Osteocyte (in vitro differentiated cells): ENCODE data around the gene PIK3AP1. TPM values are rescaled to one million over a fixed set of nuclear protein-coding genes. Genes with fewer than 3 reads are reported as not detected.

Source experiments
- DNase-seq: peaks from one replicate; pipeline ENCODE4 v3.0.0; 2021; ENCODE audit warnings: mixed read lengths; ENCODE audit not compliant: unreplicated experiment; ENCODE audit errors: extremely low spot score
- H3K27ac Mint-ChIP-seq: one replicate; pipeline ENCODE4 v1.8.0; 2021; ENCODE audit warnings: mild to moderate bottlenecking, mixed read lengths; ENCODE audit not compliant: unreplicated experiment
- H3K27me3 Mint-ChIP-seq: one replicate; pipeline ENCODE4 v1.8.0; 2021; ENCODE audit warnings: mixed read lengths; ENCODE audit not compliant: unreplicated experiment
- H3K36me3 Mint-ChIP-seq: one replicate; pipeline ENCODE4 v1.8.0; 2021; ENCODE audit warnings: mixed read lengths; ENCODE audit not compliant: unreplicated experiment
- H3K4me1 Mint-ChIP-seq: one replicate; pipeline ENCODE4 v1.8.0; 2021; ENCODE audit warnings: mixed read lengths; ENCODE audit not compliant: unreplicated experiment
- H3K4me3 Mint-ChIP-seq: one replicate; pipeline ENCODE4 v1.8.0; 2021; ENCODE audit warnings: mild to moderate bottlenecking, moderate library complexity, mixed read lengths; ENCODE audit not compliant: unreplicated experiment
- H3K9me3 Mint-ChIP-seq: one replicate; pipeline ENCODE4 v1.8.0; 2021; ENCODE audit warnings: mixed read lengths; ENCODE audit not compliant: unreplicated experiment
- CTCF ChIP-seq: fragments of 200-600 bp; sonication (generic); IDR thresholded peaks from 2 replicates; pipeline ENCODE4 v1.5.0; 2021; ENCODE audit warnings: antibody characterized with exemption, mild to moderate bottlenecking, moderate library complexity
- total RNA-seq: library from RNA; stranded (reverse); gene quantifications from 2 replicates; pipeline ENCODE4 v1.2.1, GENCODE V29; 2021

Gene PIK3AP1
- total RNA-seq, 1 donor from 2014 or later, result 0.19 TPM

GRCh38 chr10:96637709-96638108 lies 82.6 kb downstream of the PIK3AP1 start:
- peaks cover 20% of the 10 kb centered on the region for H3K27me3 Mint-ChIP-seq
- DNase-seq, result no peak
- H3K27ac Mint-ChIP-seq, result no peak overlapping the region
- H3K4me1 Mint-ChIP-seq, result no peaks in the 10 kb centered on the region
- TF ChIP-seq CTCF, result no peak
- no peaks in the 10 kb centered on the region for H3K9me3 Mint-ChIP-seq
- no peak overlapping the region for H3K4me3 Mint-ChIP-seq
- no peaks in the 10 kb centered on the region for H3K36me3 Mint-ChIP-seq

- DNase-seq, result no peak
- Mint-ChIP-seq H3K4me3 (no peak overlapping the region), H3K36me3 (no peaks in the 10 kb centered on the region), H3K27ac (no peak overlapping the region), H3K4me1 (no peaks in the 10 kb centered on the region), H3K9me3 (no peaks in the 10 kb centered on the region), H3K27me3 (peaks cover 24% of the 10 kb centered on the region)
- TF ChIP-seq CTCF, result no peak
These were observed 83.8 kb downstream of the PIK3AP1 start for GRCh38 chr10:96636551-96636950.

- no peak for DNase-seq
- Mint-ChIP-seq H3K27ac (no peak overlapping the region), H3K36me3 (no peaks in the 10 kb centered on the region), H3K27me3 (peaks cover 15% of the 10 kb centered on the region), H3K4me3 (no peak overlapping the region), H3K4me1 (no peaks in the 10 kb centered on the region), H3K9me3 (no peaks in the 10 kb centered on the region)
- TF ChIP-seq CTCF, result no peak
These were observed 87.2 kb downstream of the PIK3AP1 start for GRCh38 chr10:96632974-96633710.

GRCh38 chr10:96627292-96627691 lies 93.0 kb downstream of the PIK3AP1 start:
- Mint-ChIP-seq H3K4me3 (no peak overlapping the region), H3K4me1 (no peaks in the 10 kb centered on the region), H3K9me3 (no peaks in the 10 kb centered on the region), H3K36me3 (no peaks in the 10 kb centered on the region), H3K27ac (no peak overlapping the region), H3K27me3 (peaks cover 18% of the 10 kb centered on the region)
- no peak for TF ChIP-seq CTCF
- DNase-seq, result no peak

GRCh38 chr10:96626795-96627194 lies 93.5 kb downstream of the PIK3AP1 start:
- H3K27ac Mint-ChIP-seq, result no peak overlapping the region
- H3K9me3 Mint-ChIP-seq, result no peaks in the 10 kb centered on the region
- peaks cover 15% of the 10 kb centered on the region for H3K27me3 Mint-ChIP-seq
- no peak for DNase-seq
- H3K4me1 Mint-ChIP-seq, result no peaks in the 10 kb centered on the region
- no peak overlapping the region for H3K4me3 Mint-ChIP-seq
- TF ChIP-seq CTCF, result peak; percentile 6
- H3K36me3 Mint-ChIP-seq, result no peaks in the 10 kb centered on the region
